ENCODE measurements around the gene SOCS7. TPM values are rescaled to one million over a fixed set of nuclear protein-coding genes. Genes with fewer than 3 reads are reported as not detected.
A peak's percentile ranks its signal among the peaks of the same experiment; 100 is the strongest.

Gene SOCS7
- total and polyA plus RNA-seq, 10 donors = 1.2 to 20.2 (median 10.5) TPM

GRCh38 chr17:38430316-38430715, 78.7 kb downstream of the SOCS7 start:
- DNase-seq = no peak
- H3K27me3 ChIP-seq (replicated peaks in 1 of 7) = peaks cover 0 to 39% (median 0%) of the 10 kb centered on the region in 7 donors
- H3K4me1 ChIP-seq = peaks cover 10 to 100% (median 61%) of the 10 kb centered on the region in 6 donors
- WGBS, 5 donors = 36 to 63% (median 52%) methylated on average over 3 of the region's 3 CpGs
- H3K36me3 ChIP-seq = no peaks in the 10 kb centered on the region
- intact Hi-C loops (cut with DNase I; ENCODE audit: low total_unique reads) = no loop called here
- TF ChIP-seq POLR2AphosphoS5 (IDR thresholded peaks at IDR 0.05) (no peak), POLR2A (IDR thresholded peaks at IDR 0.05) (no peak), CTCF (IDR thresholded peaks at IDR 0.05 in 8 of 11, conservative IDR thresholded peaks at IDR 0.05 in 3 of 11) (no peak)
- peak overlapping the region in 6 of 8 donors; percentile 7 to 90 (median 87) for H3K27ac ChIP-seq
- H3K9me3 ChIP-seq = no peaks in the 10 kb centered on the region
- H3K4me3 ChIP-seq = peak overlapping the region in 4 of 8 donors; percentile 83 to 94 (median 88)

- Histone ChIP-seq H3K4me3 (peak overlapping the region in 2 of 8 donors; percentile 1 to 94), H3K4me1 (peaks cover 10 to 100% (median 56%) of the 10 kb centered on the region in 6 donors), H3K27me3 (replicated peaks in 1 of 7) (peaks cover 0 to 34% (median 0%) of the 10 kb centered on the region in 7 donors), H3K36me3 (no peaks in the 10 kb centered on the region), H3K9me3 (no peaks in the 10 kb centered on the region), H3K27ac (peak overlapping the region in 4 of 8 donors; percentile 21 to 88 (median 56))
- intact Hi-C loops (cut with DNase I; ENCODE audit: low total_unique reads) = no loop called here
- TF ChIP-seq POLR2A (IDR thresholded peaks at IDR 0.05) = no peak
- TF ChIP-seq POLR2AphosphoS5 (IDR thresholded peaks at IDR 0.05) = no peak
- TF ChIP-seq CTCF (IDR thresholded peaks at IDR 0.05 in 8 of 11, conservative IDR thresholded peaks at IDR 0.05 in 3 of 11) = no peak
- WGBS, 5 donors = 57 to 88% (median 73%) methylated on average over 2 of the region's 2 CpGs
- DNase-seq = no peak
Measured at GRCh38 chr17:38430822-38431221, 79.2 kb downstream of the SOCS7 start.

GRCh38 chr17:38431346-38432145, 79.9 kb downstream of the SOCS7 start:
- DNase-seq = no peak
- TF ChIP-seq POLR2A (IDR thresholded peaks at IDR 0.05) (no peak), CTCF (IDR thresholded peaks at IDR 0.05 in 8 of 11, conservative IDR thresholded peaks at IDR 0.05 in 3 of 11) (no peak), POLR2AphosphoS5 (IDR thresholded peaks at IDR 0.05) (no peak)
- WGBS, 5 donors = 69 to 86% (median 76%) methylated on average over 9 to 10 of the region's 10 CpGs
- Histone ChIP-seq H3K4me1 (peaks cover 10 to 99% (median 50%) of the 10 kb centered on the region in 6 donors), H3K4me3 (peak overlapping the region in 2 of 8 donors; percentile 1 to 94), H3K36me3 (no peaks in the 10 kb centered on the region), H3K9me3 (no peaks in the 10 kb centered on the region), H3K27me3 (replicated peaks in 1 of 7) (peaks cover 0 to 28% (median 0%) of the 10 kb centered on the region in 7 donors), H3K27ac (peak overlapping the region in 3 of 8 donors; percentile 21 to 88 (median 27))
- intact Hi-C loops (cut with DNase I; ENCODE audit: low total_unique reads) = no loop called here

- DNase-seq = no peak
Measured at GRCh38 chr17:38434178-38434665, 82.6 kb downstream of the SOCS7 start.

More at GRCh38 chr17:38434178-38434665, 82.6 kb downstream of the SOCS7 start:
- 65 to 76% (median 74%) methylated on average over 19 to 21 of the region's 21 CpGs for WGBS, 5 donors
- Histone ChIP-seq H3K36me3 (no peaks in the 10 kb centered on the region), H3K27ac (peak overlapping the region in 4 of 8 donors; percentile 11 to 53 (median 42)), H3K27me3 (replicated peaks in 1 of 7) (peaks cover 0 to 2% (median 0%) of the 10 kb centered on the region in 7 donors), H3K9me3 (no peaks in the 10 kb centered on the region), H3K4me3 (no peak overlapping the region), H3K4me1 (peaks cover 0 to 93% (median 33%) of the 10 kb centered on the region in 6 donors)
- no peak for TF ChIP-seq CTCF (IDR thresholded peaks at IDR 0.05 in 8 of 11, conservative IDR thresholded peaks at IDR 0.05 in 3 of 11)
- no peak for TF ChIP-seq POLR2A (IDR thresholded peaks at IDR 0.05)
- TF ChIP-seq POLR2AphosphoS5 (IDR thresholded peaks at IDR 0.05) = no peak
- intact Hi-C loops (cut with DNase I; ENCODE audit: low total_unique reads) = no loop called here

All from spleen (tissue), 11 donors.